Stimulated activated CD8-positive, alpha-beta memory T cell treated with anti-CD3 and anti-CD28 coated beads, Interleukin-15, amount 100 ng/mL, for 1 hour (primary cell): ENCODE results near the gene OPA3.

ENCODE experiments used
- DNase-seq: peaks from one replicate; pipeline ENCODE4 v3.0.0-alpha.2; 2020; ENCODE audit warnings: low read depth

OPA3 gene

DNA sequence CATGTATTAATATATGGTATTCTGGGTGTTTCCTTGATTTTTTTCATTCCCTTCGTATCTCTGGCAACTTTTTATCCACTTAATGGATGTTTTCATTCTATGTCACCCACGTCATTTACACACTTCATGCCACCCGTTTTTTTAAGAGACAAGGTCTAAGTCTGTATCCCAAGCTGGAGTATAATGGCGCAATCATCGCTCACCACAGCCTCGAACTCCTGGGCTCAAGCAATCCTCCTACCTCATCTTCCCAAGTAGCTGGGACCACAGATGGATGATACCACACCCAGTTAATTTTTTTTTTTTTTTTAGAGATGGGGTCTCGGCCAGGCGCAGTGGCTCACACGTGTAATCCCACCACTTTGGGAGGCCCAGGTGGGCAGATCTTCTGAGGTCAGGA lies 80.7 kb downstream of the OPA3 start:
- no peak for DNase-seq

- DNase-seq, result no peak
These were observed 82.5 kb downstream of the OPA3 start for GRCh38 chr19:45502111-45502510.

DNA sequence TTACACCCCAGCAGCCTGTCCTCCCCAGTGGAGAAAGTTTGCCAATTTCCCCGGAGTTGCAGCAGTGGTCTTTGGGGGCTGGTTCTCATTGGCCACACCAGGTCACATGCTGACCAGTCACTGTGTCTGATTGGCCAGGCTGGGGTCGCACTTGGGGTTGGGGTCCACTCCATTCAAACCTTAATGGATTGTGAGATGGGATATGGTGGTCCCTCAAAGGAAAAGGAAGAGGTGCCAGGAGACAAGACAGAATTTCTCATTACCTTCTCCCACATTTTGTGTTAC lies 82.9 kb downstream of the OPA3 start:
- no peak for DNase-seq

DNA sequence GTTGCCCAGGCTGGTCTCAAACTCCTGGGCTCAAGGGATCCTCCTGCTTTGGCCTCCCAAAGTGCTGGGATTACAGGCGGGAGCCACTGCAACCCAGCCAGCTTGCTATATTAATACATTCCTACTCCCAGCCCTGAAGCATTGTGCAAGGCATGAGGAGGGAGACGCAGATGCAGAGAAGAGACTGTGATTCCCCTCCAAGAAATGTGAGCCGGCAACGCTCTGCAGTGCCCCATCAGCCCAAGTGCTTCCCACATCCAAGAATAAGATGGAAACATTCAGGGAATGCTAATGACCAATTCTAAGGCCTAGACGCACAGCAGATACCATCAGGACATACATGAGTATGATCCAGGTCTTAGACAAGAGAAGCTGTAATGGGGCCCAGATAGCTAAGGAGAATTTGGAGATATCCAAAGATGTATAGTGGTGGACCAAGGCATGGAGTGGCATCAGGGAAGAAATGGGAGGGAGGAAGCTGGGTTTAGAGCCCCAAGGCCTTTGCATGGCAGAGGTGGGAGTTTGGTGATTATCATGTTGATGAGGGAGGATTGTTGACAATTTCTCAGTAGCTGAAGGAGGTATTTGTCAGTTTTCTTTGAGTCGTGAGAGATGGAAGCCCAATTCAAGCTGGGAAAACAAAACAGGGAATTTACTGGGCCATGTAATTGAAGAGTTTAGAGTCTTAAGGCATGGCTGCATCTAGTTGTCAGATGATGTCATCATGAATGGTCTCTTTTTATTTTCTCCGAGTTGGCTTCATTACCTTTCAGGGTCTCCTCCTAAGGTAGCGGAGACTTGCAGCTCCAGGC lies 83.5 kb downstream of the OPA3 start:
- no peak for DNase-seq

GRCh38 chr19:45499196-45500180 lies 85.1 kb downstream of the OPA3 start:
- DNase-seq, result no peak

GRCh38 chr19:45498411-45499195 lies 86.0 kb downstream of the OPA3 start, which contains the start of gene PPM1N:
Gene PPM1N (plus strand): TSS chr19:45498443. CDS start chr19:45498473, 30 bp downstream.
- no peak for DNase-seq

DNA sequence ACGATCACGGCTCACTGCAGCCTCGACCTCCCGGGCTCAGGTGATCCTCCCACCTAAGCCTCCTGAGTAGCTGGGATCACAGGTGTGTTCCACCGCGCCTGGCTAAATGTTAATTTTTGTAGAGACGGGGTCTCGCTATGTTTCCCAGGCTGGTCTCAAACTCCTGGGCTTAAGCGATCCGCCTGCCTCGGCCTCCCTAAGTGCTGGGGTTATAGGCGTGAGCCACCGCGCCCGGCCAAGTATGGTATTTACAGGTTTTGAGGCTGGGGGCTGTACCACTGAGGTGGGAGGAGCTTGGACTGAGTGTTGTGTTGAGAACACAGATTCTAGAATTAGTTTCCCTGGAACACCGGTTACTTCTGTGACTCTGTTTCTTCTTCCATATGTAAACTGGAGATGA lies 86.8 kb downstream of the OPA3 start:
- no peak for DNase-seq

- DNase-seq, result no peak
These were observed 88.2 kb downstream of the OPA3 start for GRCh38 chr19:45496349-45496953.

DNA sequence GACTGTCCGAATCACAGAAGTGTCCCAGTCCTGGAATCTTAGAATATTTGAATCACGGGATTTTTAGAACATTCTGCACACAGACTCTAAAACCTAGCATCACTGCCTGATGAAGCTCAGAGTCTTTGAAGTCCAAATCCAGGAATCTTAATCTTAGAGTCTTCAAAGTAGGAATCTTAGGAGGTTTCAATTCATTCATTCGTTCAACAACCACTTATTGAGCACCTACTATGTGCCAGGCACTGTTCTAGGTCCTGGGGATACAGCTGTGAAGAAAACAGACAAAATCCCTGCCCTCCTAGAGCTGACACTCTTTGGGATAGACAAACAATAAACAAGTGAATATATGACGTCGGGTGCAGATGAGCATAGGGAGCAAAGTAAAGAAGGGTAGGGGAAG lies 89.4 kb downstream of the OPA3 start:
- DNase-seq, result no peak

DNA sequence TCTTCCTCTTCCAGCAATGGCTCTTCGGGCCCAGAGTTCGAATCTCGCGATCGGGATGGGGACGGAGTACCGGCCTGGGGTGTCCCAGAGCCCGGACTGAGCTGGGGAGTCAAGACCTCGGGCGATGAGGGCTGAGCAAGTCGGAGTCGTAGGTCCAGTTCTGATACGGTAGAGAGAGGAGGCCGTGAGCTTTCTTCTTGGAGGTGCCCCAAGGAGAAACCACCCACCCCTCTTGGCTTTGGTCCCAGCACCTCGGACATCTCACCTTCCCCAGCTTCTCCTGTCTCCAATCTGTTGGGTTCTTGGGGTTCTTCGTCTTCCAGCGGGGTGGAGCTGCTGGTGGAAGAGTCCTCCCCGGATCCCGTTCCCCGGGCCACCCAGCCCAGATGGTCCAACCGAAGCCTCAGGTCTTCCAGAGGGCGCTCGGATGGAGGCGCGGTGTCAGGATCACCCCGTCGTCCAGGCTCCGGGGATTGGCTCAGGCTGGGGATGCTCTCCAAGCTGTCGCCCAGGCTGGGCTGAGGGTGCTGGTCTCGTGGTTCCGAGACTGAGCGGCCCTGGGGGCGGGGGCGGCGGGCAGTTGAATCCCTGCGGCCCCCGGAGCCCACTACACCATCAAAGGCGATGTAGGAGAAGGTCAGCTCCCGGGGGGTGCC lies 90.2 kb downstream of the OPA3 start:
- no peak for DNase-seq

GRCh38 chr19:45492627-45493470 lies 91.8 kb downstream of the OPA3 start:
- DNase-seq, result no peak

- DNase-seq, result no peak
These were observed 92.4 kb downstream of the OPA3 start for GRCh38 chr19:45492137-45492626.

- DNase-seq, result no peak
These were observed 95.3 kb downstream of the OPA3 start for GRCh38 chr19:45489216-45489855.

DNA sequence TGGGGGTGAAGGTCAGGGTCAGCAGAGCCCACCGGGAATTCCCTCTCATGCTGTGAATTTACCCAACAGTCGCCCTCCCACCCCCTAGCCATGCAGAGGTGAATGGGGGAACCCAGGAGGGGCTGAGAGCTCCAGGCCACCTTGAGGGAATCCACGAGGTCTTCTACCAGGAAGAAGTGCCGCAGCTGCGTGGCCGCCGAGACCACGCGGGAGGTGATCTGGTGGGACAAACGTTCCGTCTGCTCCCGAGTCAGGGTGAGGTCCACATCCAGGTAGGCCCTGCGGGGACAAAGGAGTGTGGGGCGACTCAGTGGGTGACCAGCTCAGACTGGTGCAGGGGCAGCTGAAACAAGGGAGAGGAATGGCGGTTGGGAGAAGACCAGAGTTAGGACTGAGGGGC lies 95.9 kb downstream of the OPA3 start:
- no peak for DNase-seq

DNA sequence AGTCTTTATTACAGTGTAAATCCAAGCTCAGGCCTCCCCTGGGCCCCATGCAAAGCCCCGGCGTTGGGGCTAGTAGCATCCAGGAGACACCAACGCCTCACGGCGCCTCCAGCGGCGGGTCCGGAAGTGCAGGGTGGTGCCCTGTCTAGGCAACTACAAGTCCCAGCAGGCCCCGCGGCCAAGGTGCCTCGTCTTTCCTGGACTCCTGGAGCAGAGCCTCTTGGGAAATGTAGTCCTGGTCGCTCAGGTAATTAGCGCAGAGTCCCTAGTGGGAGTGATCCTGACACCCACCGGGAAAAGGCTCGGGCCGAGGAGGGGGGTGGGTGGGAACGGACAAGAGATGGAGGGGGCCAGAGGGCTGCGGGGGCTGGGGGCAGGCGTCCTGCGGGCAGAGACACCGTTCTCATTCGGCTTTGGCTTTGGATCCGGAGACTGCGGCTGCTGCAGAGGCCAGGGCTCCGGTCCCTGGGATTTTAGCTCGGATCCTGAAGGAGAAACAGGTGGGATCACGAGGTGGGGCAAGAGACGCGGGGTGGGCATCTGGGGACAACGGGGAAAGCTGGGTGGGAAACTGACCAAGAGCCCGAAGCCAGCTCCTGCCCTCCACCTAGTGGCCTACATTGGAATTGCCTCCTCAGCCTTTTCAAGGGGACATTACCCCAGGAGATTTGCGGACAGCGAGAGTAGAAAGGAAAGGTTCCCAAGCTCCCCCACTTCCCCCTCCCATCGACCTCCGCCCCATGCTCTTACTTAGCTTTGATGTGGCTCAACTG lies 99.1 kb downstream of the OPA3 start:
- DNase-seq, result peak; percentile 98

- no peak for DNase-seq
These were observed 100.2 kb downstream of the OPA3 start for GRCh38 chr19:45484273-45484945.

GRCh38 chr19:45483033-45483432 lies 101.6 kb downstream of the OPA3 start:
- DNase-seq, result no peak
